GM21786 (cell line): ENCODE results near the gene MACROD2.

Experiments
- ATAC-seq: cut with Tn5 transposase; IDR thresholded peaks from one replicate; pipeline ENCODE4 v1.9.1; 2021; ENCODE audit not compliant: unreplicated experiment

Gene MACROD2

DNA sequence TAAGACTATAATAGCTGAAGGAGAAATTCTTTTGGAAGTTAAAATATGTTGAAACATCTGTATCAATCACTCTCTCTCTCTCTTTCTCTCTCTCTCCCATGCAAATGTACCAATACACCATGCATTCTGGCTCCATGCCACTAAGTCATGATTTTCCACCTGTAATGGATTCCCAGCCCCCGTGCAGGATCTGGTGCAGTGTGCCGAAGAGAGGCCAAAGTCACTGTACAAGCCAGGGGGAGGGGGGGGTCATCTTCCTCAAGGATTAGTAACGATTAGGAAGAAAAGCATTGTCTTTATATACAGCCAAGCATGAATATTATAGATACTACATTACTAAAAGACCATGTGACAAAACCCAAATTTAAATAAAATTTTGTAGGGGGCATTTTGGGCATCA, 1852.8 kb downstream of the MACROD2 start:
- ATAC-seq: no peak

- no peak for ATAC-seq
Measured at GRCh38 chr20:15848995-15849610, 1853.8 kb downstream of the MACROD2 start.

DNA sequence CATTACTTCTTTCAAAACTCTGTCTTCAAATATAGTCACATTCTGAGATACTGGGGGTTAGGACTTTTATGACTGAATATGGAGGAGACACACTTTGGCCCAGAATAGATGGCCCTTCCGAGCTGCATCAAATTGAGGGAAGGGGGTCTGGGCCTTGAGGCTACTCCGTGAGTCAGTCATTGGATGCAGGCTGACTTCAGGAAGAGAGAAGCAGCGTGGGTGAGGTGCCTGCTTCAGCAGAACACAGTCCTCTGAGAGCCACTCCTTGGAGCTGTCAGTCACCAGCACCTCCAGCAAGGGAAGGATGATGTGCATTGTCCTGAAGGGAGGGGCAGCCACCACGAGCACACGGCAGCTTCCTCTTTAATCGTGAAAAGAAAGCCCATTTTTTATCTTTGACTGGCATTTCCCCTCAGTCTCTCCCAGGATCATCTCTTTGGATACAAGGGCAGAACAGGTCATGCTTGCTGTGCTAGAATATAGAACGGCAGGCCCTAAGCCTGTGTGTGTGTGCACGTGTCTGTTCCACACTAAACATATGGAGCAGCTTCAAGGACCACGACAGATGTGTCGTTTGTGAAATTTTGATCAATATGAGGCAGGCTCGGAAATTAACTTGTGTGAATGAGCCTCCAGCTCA, 1856.4 kb downstream of the MACROD2 start:
- no peak for ATAC-seq

GRCh38 chr20:15854911-15855310, 1859.6 kb downstream of the MACROD2 start:
- no peak for ATAC-seq

GRCh38 chr20:15857173-15857784, 1862.0 kb downstream of the MACROD2 start:
- peak; percentile 60 for ATAC-seq

GRCh38 chr20:15859061-15859460, 1863.7 kb downstream of the MACROD2 start:
- ATAC-seq: no peak

DNA sequence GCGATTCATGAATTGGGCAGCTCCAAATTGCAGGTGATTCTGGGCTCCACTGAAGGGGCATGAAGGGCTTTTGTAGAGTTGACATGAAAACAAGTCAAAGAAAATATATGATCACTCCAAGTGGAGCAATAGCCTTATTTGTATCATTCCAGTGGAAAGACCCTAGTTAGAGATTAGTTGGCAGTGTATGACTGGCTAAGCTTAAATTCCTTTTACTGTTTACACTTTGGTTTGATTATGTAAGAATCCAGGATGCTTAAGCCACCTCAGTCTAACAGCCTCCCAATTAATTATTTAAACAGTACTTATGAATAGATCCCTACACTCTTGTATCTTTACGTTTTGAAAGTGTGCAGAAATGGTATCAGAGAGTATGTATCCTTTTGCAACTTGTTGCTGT, 1865.5 kb downstream of the MACROD2 start:
- no peak for ATAC-seq

DNA sequence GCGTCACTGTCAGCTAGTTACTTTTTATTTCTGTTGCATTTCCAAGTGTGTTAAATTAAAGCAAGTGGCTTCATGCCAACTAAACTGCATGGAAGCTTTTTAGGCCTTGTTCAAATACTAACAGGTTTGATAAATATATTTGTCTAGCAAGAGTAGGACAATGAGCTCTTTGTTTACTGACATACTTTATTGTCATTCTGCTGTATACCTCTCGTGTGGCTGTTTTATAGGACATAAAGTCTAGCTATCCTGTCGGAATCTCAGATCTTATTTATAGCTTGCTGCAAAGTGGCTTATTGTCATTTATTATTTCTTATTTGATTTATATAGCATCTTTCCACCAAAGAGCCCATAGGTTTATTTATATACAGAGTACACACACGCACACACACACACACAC, 1866.9 kb downstream of the MACROD2 start:
- ATAC-seq: no peak

GRCh38 chr20:15863735-15864134, 1868.4 kb downstream of the MACROD2 start:
- ATAC-seq: no peak

GRCh38 chr20:15865553-15865952, 1870.2 kb downstream of the MACROD2 start:
- ATAC-seq: no peak

DNA sequence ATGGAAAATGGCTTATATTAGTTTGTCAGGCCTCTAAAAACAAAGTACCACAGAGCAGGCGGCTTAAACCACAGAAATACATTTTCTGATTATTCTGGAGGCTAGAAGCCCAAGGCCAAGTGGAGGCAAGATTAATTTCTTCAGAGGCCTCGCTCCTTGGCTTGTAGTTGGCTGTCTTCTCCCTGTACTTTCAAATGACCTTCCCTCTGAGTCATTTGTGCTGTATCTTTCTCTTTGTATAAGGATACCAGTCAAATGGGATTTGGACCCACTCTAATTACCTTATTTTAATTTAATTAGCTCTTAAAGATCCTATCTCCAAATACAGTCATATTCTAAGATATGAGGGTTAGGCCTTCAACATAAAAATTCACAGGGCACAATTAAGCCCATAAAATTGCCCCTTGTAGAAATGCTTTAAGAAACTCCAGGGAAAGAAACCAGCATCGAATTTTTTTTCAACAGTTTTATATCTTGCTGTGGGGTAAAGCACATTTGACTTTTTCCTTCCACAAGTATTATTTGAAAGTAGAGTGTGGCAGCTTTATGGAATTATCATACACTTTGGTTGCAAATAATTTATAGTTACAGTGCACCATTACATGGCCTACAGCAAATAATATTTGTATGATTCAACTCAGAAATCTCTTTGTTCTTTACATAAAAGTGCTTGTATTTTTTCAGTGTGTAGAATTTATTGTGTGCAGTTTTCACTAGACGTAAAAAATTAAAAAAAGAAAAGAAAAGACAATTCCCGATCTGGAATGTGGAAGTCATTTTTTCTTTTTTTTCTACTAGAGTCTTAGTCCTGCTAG, 1871.8 kb downstream of the MACROD2 start:
- ATAC-seq: no peak

DNA sequence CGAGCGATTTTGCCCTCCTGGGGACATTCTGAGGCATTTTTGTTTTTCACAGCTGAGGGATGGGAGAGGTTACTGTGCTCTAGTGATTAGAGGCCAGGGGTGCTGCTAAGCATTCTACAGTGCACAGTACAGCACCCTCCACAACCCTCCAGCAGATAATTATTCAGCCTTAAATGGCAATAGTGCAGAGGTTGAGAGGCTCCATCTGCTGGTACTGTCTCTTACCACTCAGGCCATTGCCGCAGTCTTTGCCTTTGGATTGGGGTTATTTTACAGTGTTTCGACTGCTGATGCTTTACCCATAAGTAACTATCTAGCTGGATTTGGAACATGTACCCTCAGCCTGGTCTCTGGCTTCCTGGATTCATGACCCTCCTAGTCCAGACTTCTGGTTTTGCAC, 1872.6 kb downstream of the MACROD2 start:
- no peak for ATAC-seq

GRCh38 chr20:15875446-15875845, 1880.1 kb downstream of the MACROD2 start:
- no peak for ATAC-seq

- no peak for ATAC-seq
Measured at GRCh38 chr20:15882553-15882952, 1887.2 kb downstream of the MACROD2 start.

- no peak for ATAC-seq
Measured at GRCh38 chr20:15886250-15886649, 1890.9 kb downstream of the MACROD2 start.

DNA sequence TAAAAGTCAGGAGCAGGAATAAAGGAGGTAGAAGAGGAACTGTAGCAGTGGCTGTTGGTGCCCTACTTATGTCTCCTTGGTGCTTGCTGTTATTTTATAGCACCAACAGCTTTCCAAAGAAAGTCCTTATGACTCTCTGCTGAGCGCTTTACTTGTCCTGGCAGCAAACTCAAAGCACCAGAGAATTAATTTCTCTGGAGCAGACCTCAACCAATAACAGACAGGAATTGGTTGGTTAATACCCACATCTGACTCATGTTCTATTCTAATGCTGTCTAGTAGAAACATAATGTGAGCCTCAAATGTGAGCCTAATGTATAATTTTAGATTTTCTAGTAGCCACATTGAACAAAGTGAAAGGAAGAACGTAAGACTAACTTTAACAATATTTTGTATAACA, 1892.1 kb downstream of the MACROD2 start:
- no peak for ATAC-seq

GRCh38 chr20:15889061-15889460, 1893.7 kb downstream of the MACROD2 start:
- no peak for ATAC-seq

DNA sequence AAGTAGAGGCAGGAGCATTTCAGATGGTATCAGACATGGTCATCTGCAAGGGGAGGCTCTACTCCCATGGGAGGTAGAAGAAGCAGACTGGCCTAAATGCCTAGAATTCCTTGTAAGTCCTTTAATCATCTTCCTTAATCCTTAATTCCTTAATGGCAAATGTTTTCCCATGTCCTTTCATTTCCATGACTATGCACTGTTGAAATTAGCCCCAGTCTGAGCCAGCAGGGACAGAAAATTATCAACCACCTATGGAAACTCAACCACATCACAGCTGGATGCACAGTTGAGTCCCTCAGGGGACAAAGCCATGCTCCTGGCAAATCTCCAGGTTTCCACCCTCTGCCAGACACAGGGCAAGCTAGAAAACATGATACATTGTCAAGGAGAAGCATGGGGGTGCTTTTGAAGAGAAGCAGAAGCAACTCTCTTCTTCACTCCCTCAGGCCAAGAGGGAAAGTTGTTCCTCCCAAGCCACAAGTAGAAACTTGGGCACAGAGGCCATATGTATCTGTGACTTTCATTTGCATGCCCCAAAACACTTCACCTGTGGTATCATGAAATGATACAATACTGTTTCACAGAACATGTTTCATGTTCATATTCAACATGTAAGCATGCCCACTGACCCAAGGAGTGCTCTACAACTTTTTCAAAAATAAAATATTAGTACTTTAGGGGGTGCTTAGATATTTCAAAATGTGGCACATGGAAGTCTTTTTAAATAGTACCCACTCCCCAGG, 1894.4 kb downstream of the MACROD2 start:
- ATAC-seq: no peak

DNA sequence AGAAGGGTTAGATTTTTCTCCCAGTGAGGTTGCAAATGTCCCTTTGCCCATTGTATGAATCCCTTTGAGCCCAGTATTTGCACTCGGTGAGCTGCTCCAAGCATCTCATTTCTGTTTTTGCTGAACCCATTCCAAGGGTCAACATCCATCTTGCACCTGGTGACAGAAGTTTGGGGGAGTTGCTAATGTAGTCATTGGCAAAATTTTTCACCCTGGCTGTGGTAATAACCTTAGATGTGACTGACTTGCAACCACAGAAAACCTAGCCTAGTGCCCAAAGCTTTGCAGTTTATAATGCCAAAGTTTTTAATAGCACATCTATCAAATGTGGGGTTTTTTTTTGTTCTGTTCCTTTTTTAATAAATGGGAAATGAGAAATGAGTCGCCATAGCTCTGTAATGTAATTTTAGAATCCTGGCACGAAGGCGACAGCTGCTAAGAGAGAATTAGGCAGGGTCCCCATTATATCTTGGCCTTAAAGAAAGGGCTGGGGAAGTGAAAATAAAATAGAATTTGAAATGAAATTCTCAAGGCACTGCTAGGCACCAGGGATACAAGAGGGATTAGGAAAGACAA, 1895.2 kb downstream of the MACROD2 start:
- no peak for ATAC-seq

DNA sequence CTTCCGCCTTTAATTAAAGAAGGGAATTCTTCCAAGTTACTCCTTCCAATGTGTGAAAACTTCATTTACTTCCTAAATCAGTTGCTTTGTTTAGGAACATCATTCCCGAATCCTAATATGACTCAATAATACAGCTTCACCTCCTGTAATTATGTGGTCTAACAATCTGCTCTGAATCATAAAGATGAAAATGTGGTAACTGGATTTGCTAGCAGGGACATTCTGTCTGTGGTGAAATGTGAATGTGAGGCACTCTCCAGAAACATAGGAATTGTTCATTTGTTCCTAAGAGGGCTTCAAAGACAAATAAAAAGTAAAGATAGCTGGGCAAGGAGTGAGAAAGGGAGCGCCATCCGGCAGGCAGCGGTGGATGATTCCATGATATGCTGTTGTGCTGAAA, 1899.8 kb downstream of the MACROD2 start:
- ATAC-seq: no peak
